GDM1 (cell line): ENCODE measurements around the gene NAA80.
A peak's percentile ranks its signal among the peaks of the same experiment; 100 is the strongest.
"Not testable (repeated sequence)": the region's sequence is repeated elsewhere in the genome, so short reads cannot be mapped to it uniquely, and the experiment has no call there.

ENCODE experiments used
- DNase-seq: peaks from one replicate; lab custom pipeline; 2025; lab: John Stamatoyannopoulos, UW

Gene NAA80

DNA sequence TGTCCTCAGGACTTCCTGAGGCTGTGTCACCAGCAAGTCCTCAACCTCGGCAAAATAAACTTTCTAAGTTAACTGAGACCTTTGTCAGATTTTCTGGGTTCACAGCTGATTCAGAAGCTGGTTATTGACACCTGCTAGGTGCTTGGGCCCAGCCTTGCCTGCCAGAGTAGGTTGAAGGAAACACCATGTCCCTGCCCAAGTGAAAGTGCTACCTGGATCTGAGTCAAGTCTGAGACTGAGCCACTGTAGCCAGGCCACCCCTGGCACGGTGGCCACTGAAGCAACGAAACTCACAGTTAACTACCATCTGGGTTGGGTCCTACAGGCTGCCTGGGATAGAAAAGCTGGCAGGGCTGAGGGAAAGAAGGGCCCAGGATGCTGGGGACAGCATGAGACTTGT, 15.1 kb upstream of the NAA80 start:
- no peak for DNase-seq

DNA sequence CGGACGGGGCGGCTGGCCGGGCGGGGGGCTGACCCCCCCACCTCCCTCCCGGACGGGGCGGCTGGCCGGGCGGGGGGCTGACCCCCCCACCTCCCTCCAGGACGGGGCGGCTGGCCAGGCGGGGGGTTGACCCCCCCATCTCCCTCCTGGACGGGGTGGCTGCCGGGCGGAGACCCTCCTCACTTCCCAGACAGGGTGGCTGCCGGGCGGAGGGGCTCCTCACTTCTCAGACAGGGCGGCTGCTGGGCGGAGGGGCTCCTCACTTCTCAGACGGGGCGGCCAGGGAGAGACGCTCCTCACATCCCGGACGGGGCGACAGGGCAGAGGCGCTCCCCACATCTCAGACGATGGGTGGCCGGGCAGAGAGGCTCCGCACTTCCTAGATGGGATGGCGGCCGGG, 12.8 kb upstream of the NAA80 start:
- DNase-seq: not testable (repeated sequence)

DNA sequence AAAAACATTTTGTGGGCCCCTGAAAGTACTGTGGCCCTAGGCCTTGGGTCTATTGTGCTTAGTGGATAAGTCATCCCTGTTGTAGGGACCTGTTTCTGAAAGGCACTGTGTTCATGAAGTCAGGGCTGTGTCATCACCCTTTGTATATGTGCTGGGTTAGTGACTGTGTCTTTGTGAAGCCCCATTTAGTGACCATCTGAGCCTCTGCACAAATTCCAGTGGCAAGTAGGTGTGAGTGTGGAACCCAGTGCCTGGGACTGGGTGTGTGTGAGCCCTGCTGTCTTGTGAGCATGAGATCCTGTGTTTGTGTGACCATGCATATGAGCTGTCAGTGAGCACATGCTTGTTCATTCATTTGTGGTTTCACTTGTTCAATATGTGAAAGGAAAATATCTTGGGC, 5.4 kb upstream of the NAA80 start:
- DNase-seq: no peak

DNA sequence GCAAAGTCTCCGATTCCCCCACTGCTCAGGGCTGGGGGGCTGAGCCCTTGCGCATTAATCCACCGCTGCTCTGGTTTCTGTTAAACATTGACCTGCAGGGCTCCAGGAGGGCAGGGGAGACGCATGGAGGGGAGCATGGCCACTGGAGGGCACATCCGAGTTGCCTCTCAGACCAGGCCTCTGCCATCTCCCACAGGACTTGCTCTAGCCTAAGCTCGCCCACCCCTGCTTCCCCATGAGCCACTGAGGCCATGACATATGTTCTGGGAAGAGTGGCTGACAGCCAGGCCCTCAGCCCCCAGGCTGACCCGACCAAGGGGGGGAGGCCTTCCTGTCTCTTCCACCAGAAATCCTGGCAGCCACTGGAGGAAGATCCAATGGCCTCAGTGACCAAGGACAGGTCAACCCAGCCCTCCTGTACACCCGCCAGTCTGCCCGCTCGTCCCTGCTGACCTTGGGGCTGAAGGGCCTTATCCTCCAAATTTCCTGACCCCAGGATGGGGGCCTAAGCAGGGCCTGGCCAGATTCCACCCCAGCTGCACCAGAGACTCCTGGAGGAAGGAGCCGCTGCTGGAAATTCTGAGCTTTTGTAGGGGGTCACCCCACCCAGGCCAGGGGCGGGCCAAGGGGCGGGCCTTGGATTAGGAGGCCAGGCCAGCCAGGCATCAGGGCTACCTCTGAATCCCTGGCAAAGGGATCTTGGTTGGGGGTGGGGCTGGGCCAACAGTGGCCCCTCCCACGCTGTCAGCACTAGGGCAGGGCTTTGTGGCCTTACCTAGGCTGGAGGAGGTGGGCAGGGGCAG, 4.0 kb upstream of the NAA80 start, which contains the start of gene HYAL1:
Gene HYAL1 (minus strand): TSS at position 562 of the 803 bp plus-strand sequence. CDS start 618 bp downstream, outside the sequence.
- no peak for DNase-seq

DNA sequence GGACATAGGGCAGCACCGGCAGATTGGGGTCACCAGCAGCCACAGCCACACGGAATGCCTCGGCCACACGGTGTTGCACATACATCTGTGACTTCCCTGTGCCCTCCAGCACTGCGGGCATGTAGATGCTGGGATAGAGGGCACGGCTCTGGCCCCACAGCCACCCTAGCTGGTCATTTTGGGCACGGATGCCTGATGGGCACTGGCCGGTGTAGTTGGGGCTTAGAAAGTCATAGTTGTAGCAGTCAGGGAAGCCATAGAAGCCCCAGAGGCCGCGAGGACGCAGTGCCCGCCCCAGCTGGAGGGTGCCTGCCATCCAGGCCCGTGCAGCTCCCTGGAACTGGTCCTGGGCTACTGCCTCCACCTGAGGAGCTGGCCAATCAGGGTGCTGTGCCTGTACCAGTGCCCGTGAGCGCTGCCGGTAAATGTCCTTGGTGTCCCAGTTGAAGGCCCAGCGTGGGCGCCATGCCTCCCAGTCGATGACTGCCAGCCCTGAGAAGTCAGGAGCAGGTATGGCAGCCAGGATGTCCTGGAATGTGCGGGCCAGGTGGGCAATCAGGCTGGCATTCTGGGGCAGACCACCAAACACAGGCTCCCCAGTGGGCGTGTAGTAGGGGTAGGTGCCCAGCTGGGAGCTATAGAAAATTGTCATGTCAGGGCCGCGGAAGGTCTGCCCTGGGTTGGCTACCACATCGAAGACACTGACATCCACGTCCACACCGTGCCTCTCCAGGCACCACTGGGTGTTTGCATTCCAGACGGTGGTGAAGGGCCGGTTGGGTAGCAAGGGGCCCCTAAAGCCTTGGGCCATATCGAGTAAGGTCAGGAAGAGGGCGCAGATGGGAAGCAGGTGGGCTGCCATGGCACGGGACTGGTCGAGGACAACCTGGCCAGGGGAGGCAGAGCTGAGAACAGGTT, 3.1 kb upstream of the NAA80 start:
- no peak for DNase-seq

DNA sequence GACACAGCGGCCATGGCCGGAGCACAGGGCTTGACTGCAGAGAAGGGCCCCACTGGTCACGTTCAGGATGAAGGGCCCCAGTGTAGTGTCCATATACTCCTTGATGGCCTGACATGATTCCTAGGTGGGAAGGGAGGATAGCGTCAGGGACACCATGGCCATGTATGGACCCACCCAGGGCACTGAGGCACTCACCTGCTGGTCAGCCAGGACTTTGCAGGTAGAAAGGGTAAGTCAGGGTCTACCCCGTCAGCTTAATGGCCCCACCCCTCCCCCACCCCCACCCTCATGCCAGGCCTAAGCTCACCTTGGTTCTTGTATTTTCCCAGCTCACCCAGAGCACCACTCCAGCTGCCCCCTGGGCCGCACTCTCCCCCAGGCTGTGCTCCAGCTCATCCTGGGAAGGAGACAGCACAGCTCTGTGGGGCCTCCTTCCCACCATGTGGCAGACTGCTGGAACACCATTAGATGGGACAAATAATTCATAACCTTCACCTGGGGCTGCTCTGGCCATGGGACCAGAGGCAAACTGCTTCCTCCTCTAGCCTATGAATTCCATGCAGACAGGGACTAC, 1.6 kb upstream of the NAA80 start:
- DNase-seq: no peak

DNA sequence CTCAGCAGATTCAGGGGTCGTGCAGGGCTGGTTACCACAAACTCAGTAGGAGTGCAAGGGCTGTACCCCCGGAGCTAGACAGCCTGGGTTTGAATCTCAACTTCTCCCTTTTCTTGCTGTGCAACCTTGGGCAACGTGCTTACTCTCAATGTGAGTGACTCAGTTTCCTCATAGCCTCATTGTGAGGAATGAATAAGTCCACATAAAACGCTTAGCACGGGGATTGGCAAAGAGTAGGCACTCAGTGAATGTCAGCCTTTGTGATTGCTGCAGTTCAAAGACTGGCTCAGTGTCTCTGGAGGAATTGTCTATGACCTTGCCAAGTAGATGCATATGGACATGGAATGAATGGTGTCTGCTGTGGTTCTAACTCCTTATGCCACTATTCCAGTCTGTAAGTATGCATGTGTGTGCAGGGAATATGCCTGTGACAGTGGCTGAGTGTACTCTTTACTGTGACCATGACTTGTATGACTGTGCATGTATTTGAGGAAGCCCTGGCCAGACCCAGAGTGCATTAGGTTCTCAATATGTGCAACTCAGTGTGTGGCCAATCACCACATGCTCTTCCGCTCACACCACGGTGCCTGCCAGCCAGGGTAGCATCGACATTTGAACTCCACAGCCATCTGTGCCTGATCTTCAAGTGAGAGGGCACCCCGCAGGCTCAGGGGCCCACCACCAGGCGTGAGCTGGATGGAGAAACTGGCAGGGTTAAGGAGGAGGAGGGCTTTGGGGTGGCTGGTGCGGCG, 900 bp upstream of the NAA80 start:
- peak; percentile 49 for DNase-seq

DNA sequence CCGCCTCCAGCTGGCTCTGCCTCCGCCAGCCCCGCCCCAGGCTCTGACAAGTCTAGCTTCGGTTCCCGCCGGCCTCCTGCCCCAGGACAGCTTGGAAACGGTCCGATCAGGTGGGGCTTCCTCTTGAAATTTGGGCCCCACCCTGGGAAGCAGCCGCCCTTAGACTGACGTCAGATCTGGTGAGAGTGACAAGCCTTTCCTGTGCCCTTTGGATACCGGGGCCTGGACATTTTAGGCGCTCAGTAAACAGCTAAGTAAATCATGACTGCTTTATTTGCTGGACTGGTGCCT, 378 bp upstream of the NAA80 start:
- no peak for DNase-seq

DNA sequence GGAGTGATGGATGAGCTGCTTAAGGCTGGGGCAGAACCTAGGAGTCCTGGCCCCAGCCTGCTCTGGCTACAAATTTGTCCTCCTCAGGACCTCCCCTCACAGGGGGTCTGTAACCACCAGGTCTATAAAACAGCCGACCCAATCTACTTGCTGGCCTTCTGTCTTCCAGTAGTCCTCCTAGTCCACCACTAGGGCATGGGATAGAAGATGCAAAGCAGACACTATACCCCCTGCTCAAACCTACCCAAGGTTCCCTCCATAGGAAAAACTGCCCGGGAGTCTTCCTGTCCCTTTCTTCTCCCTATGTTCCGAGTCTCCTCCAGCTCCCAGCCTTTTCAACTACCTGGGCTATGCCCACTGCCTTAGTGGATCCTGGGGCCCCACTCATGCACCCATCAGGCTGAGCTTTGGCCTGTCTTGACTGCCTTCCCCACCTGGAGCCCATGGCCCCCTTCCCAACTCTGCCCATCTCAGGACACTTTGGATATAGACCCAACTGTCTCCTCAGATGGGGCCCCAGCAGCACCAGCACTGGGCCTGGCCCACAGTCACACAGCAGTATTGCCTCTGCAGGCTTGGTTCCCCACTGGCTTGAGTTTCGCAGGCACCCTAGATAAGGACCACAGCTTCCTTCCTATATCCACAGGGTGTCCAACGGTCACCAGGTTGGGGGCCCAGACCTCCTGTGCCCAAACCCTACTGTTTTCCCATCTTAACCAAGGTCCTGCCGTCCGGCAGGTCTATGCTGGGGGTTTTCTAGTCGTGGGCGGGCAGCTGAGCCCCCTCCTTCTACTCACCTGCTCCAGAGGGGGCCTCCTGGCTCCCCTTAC, 1.1 kb downstream of the NAA80 start:
- peak; percentile 21 for DNase-seq

DNA sequence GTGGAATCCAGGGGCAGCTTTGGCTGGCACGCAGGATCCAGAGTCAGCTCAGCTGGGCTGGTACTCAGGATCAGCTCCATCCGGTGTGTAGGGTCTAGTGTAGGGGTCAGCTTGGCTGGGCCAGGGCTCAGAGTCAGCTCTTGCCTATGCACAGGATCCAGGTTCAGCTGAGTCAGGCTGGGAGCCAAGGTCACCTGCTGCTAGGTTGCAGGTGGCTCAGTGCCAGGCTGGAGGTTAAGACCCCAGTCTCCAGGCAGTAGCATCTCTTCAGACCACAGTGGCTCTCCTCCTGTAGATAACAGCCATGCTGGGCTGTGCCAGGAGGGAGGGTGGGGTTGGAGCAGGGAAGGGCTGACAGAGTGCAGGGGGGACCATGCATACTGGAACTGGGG, 1.8 kb downstream of the NAA80 start:
- DNase-seq: no peak

DNA sequence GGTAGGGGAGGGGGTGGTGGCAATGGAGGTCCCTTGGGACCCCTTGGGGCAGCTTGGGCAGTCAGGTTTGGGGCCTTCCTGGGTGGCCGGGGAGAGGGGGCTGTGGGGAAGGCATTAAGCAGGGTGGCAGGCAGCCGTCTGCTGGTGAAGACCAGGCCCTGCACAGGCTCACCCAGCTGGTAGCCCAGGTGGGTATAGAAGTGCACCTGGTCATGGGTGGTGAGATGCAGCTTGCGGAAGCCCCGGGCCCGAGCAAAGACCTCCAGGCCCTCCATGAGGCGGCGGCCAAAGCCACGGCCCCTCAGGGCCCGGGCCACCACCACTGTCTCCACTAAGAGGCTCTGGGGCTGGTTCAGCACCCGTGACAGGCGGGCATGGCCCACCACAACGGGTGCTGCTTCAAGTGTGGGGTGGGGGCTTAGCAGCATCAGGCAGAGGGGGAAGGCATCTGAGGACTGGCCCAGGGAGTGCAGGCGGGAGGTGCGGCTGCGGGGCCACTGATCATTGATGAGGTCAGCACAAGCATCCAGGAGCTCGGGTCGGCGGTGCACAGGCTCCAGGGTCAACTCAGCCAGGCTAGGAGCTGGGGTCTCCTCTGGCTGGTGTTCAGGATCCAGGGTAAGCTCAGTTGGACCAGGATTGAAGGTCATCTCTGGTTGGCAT, 2.4 kb downstream of the NAA80 start:
- DNase-seq: no peak

DNA sequence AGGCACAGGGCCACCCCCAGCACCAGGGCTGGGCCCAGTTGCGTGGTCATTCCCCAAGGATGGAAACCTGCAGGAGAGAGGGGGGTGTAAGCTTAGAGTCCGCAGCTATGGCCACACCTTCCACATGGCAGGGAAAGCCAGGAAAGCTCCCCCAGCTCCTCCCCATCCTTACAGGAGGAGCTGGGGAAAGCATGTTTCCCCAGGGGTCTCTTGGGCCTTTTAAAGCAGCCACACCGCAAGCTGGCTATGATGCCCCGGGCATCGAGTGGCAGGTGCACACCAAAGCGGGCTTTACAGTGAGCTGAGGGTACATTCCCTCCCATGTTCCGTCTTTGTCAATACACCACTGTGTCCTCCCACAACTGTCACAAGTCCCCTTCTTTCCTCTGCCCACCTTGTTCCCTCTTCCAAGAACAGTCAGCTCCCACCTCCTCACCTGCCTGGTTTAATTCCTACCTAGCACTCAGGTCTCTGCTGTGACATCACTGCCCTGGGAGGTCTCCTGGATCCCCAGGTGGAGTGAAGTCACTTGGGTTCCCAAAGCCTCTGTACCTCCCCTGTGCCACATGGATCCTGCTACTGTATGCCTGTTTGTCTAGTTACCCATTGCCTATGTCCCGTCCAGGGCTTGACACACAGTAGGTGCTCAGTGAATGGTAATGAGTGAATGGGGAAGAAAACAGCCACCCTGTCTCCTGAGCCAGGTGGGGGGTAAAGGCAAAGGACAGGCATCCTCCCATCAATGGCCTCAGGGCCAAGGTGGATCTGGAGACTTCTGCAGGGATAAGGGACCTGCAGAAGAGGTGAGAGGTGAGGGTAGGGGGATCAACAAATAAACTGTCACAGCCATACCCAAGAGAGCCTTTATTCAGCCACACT, 3.4 kb downstream of the NAA80 start:
- DNase-seq: no peak

DNA sequence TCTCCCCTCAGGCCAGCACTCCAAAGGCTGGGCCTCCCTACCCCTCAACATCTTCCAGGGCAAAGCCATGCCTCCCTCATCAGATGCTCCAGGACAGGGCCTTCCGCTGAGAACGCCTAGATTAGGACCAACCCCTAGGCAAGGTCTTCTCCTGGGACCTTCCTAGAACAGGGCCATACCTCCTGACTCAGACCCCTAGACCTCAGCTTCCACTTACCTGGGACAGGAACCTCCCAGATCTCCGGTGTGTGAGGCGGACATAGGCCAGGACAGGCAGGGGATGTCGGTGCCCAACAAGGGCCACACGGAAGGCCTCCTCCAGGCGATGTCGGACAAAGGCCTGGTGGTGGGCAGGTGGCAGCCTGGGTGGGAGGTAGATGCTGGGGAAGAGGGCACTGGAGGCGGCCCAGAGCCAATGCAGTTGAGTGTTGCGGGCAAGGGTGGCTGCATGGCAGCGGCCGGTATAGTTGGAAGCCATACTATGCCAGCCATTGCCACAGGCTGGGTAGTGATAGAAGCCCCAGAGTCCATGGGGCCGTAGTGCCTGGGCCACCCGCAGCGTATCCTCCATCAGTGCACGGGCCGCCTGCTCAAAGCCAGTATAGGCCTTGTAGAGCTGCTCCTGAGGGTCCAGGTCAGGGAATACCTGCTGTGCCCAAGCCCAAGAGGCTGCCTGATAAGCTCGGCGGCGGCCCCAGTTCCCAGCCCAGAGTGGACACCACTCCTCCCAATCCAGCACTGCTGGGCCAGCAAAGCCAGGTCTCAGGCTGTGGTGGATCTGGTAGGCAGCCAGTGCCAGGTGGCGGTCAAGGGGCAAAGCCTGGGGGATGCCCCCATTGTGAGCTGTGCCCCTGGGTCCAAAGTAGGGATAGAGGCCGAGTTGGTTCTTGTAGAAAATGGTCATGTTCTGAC, 4.5 kb downstream of the NAA80 start:
- DNase-seq: no peak

DNA sequence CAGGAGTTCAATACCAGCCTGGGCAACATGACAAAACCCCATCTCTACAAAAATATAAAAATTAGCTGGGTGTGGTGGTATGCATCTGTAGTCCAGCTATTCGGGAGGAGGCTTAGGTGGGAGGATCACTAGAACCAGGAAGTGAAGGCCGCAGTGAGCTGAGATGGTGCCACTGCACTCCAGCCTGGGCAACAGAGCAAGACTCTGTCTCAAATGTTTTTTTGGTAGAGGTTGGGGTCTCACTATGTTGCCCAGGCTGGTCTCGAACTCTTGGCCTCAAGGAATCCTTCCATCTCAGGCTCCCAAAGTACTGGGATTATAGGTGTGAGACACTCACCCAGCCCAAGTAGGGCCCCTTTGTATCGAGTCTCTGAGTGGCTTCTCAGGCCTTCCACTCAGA, 5.1 kb downstream of the NAA80 start:
- DNase-seq: no peak

DNA sequence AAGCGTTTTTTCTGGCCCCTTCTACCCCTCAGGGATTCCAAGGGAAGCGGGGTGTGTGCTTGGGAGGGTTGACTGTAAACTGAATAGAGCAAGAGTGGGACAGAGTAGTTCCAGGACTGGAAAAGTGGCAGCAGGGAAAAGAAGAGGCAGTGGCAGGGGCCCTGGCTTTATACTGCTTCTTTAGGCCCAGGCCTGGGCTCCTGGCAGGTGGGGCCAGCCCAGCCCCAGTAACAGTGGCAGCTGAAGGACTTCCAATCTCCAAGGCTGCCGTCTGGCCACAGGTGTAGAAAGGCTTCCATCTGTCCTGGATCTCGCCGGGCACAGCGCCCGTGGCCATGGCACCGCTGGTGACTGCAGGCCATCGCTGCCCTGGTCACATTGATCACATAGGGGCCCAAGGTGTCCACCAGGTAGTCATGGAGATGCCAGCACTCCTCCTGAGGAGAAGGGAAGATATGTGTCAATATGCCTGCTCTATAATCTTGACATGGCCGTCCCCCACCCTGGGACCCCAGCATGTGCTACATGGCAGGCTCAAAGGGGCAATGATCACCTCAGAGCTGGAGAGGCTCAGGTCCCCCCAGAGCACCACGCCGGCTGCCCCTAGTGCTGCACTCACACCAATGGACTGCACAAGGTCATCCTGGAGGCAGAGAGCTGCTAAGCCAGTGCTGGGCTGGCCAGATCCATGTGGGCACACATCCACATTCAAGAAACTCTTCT, 6.0 kb downstream of the NAA80 start:
- DNase-seq: no peak

DNA sequence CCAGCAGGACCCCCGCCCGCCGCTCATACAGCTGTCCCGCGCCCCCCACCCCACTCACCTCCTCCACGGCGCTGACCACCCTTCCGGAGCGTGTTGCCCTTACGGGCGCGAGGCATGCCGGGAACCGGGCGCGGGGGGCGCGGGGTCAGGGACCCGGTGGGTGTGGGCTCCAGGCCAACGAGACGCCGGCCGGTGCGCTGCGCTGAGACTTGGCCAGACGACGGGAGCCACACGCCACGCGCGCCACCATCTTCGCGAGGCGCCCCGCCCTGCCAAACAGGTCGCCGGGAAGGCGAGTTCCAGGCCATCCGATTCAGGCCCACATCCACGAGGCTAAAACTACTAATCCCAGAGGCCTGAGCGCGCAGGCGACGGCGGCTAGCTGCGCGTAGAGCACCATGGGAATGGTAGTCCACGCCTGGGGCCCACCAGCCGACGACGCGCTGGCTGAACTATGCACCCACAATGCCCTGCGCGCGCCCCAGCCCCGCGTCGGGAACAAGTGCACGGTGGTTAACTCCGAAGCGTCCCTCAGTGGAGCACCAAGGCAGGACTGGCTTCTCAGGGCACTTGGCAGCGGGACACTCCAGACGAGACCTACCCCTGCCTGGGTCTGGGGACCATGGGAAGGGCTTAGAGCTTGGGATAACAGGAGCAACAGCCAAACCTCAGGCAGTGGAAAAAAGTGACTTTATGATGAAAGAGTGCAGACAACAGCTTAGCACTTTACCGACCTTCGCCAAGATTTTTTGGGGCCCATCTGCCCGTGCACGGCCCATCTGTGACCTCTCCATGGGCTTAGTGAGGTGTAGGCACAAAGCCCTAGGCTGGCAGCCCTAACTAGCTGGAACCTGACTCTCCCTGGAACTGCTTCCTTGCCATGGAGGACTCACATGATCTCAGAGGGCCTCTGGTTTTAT, 6.8 kb downstream of the NAA80 start, which contains the start of gene IFRD2:
Gene IFRD2 (minus strand): TSS at position 271 of the 920 bp plus-strand sequence. CDS start 155 bp downstream, at position 116.
- DNase-seq: peak; percentile 96

DNA sequence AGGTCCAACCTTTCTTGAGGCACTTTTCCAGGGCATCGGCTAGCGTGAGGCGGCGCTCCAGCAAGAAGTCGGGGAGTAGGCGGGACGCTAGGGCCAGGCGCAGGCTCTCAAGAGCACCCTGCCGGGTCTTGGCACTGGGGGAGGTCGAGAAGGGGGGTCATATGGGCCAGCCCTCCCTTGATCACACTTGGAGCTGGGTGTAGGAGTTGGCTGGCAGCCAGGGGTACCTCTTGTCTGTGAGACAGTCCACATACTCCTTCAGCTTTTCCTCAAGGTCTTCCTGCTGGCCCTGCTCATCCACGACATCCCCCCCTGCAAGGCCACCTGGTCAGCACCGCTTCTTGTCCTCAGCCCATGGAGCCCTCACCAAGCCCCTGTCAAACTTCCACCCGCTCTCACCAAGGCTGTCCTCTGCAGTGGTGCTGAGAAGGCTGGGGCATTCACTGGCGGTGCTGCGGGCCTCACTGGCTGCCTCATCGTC, 9.0 kb downstream of the NAA80 start:
- DNase-seq: no peak
